ENCODE results near the gene CDCP2.
"Not testable (repeated sequence)": the region's sequence is repeated elsewhere in the genome, so short reads cannot be mapped to it uniquely, and the experiment has no call there.

CDCP2 gene

GRCh38 chr1:54115520-54115919, 37.3 kb downstream of the CDCP2 start:
- DNase-seq (ENCODE audit: low spot score) = no peak

- no peak for DNase-seq (ENCODE audit: low spot score)
Measured at GRCh38 chr1:54114955-54115354, 37.8 kb downstream of the CDCP2 start.

DNA sequence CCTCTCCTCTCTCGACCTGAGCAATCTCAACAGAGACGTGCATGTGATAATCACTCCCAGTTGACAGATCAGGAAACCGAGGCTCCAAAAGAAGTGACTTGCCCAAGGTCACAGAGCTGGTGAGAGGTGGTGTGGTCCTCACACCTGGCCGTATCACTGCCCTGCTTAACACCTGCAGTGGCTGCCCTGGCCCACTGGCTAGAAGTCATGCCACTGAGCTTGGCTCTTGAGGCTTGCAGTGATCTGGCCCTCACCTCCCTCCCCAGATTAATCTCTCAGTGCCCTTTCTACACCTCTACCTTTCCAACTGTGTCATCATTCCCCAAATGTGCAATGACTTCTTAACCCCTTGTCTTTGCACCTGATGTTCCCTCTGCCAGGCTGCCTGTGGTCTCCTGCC, 38.8 kb downstream of the CDCP2 start:
- DNase-seq (ENCODE audit: low spot score) = no peak

- no peak for DNase-seq (ENCODE audit: low spot score)
Measured at GRCh38 chr1:54112705-54113368, 40.0 kb downstream of the CDCP2 start.

GRCh38 chr1:54112027-54112426, 40.8 kb downstream of the CDCP2 start:
- no peak for DNase-seq (ENCODE audit: low spot score)

- no peak for DNase-seq (ENCODE audit: low spot score)
Measured at GRCh38 chr1:54111624-54112023, 41.2 kb downstream of the CDCP2 start.

DNA sequence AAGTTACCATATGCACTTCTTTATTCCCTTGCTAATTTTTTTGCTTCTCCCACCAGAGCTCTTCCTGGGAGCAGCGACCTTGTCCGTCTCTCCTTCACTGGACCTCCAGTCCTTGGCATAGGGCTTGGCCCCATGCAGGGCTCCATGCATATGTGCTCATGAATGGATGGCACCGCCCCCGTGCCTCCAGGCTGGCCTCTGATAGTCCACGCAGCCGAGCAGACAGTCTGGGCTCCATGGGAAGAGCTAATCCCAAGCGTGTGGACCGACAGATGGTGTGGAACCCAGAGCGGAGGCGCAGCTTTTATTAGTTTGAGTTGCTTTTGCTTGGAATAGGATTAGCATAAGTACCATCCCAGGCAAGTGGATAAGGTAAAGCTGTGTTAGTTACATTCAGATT, 41.8 kb downstream of the CDCP2 start:
- DNase-seq (ENCODE audit: low spot score) = peak; percentile 78

DNA sequence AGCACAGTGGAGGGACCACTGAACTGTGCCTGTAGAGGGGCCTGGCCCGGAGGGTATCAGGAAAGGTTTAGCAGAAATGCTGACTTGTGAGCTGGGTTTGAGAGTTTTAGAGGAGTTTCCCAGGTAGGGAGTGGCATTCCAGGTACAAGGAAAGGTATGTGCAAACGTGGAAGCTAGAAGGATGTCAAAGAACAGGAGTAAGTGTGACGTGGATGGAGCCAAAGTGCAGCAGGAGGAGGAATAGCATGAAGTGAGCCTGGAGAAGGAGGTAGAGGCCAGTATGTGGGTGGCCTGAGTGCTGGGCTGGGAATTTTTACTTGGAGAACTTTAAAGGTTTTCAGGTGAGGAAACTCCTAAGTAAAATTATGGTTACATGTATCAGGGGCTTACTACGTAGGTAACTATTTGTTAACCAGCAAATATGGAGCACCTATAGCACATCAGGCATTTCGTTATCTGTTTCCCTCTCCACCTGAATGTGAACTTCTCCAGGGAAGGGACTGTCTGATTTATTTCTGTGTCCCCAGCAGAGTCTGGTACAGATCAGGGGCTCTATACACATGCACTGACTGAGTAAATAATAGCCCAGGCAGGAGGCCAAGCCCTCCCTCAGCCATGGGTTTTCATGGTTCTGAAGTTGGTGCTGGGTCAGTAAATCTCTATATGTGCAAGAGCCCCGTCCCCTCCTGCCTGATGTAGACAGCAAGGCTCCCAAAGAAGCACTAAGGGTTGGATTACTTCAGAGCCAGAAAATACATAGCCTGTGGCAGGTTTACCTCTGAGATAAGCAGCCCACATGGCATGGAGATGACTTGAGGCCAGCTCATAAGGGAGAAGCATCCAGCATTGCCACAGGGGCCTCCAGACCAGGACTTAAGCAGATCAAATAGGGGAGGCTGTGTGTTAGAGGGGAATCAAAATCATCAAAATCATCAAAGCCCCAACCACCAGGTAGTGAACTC, 43.4 kb downstream of the CDCP2 start:
- DNase-seq (ENCODE audit: low spot score) = no peak

GRCh38 chr1:54108156-54108555, 44.6 kb downstream of the CDCP2 start:
- no peak for DNase-seq (ENCODE audit: low spot score)

DNA sequence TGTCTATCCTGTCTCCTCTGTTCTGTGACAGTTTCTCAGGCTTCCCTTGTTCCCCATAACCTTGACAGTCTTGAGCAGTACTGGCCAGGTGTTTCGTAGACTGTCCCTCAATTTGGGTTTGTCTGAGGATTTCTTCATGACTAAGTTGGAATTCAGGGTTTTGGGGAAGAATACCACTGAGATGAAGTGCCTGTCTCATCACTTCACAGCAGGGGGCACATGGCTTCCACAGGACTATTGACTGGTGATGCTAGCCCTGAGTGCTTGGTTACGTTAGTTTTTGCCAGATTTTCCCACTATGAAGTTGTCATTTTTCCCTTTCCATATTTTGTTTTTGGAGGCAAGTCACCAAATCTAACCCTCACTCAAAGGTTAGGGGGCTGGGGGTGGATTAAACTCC, 45.7 kb downstream of the CDCP2 start:
- no peak for DNase-seq (ENCODE audit: low spot score)

DNA sequence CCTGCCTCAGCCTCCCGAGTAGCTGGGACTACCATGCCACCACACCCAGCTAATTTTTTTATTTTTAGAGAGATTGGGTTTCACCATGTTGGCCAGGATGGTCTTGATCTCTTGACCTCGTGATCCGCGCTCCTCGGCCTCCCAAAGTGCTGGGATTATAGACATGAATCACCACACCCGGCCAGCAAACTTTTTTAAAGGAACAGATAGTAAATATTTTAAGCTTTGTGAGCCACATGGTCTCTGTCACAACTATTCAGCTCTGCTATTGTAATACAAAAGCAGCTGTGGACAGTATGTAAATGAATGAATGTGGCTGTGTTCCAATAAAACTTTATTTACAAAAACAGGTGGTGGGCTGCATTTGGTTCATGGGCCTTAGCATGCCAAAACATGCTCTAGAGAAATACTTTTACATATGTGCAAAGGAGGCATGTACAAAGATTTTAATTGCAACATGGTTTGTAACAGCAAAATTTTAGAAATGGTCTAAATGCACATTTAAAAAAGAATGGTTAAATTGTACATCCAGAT, 47.0 kb downstream of the CDCP2 start:
- no peak for DNase-seq (ENCODE audit: low spot score)

GRCh38 chr1:54105080-54105479, 47.7 kb downstream of the CDCP2 start:
- no peak for DNase-seq (ENCODE audit: low spot score)

GRCh38 chr1:54104613-54105012, 48.2 kb downstream of the CDCP2 start:
- DNase-seq (ENCODE audit: low spot score) = not testable (repeated sequence)

- DNase-seq (ENCODE audit: low spot score) = no peak
Measured at GRCh38 chr1:54103414-54103813, 49.4 kb downstream of the CDCP2 start.

- no peak for DNase-seq (ENCODE audit: low spot score)
Measured at GRCh38 chr1:54100500-54100899, 52.3 kb downstream of the CDCP2 start.

DNA sequence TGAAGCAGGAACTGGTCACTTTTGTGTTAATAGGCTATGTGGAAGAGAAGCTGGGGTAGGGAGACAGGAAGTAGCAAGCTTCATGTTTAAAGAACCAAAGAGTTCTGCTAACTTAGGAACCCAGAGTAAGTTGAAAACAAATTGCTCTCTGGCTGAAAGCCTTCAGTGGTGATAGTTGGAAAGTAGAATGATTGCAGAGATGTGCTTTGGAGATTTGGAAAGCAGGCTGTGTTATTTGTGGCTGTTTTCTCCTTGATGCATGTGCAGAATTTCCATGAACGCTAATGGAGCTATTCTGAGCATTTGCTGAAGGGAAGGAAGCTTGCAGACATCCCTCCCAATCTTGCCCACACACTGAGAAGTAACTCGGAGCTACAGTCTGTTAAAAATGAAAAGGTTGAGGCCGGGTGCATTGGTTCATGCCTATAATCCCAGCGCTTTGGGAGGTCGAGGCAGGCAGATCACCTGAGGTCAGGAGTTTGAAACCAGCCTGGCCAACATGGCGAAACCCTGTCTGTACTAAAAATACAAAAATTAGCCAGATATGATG, 53.7 kb downstream of the CDCP2 start:
- no peak for DNase-seq (ENCODE audit: low spot score)

DNA sequence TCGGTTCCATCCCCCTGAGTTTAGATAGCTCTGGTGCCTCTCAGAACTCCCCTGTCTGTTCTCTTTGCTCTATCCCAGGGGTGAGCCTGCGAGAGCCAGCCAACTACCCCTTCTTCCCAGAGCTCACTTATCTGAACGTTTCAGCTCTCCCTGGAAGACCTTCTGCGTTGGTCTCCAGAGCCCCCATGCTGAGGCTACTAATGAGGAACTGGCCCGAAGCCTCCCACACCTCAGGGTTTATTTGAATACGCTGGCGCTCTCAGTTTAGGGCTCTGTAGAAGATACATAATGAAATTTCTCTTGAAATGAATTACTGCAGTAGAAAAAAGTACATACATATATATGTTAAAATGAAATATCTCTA, 55.9 kb downstream of the CDCP2 start:
- DNase-seq (ENCODE audit: low spot score) = no peak

GRCh38 chr1:54096227-54096876, 56.4 kb downstream of the CDCP2 start:
- no peak for DNase-seq (ENCODE audit: low spot score)

DNA sequence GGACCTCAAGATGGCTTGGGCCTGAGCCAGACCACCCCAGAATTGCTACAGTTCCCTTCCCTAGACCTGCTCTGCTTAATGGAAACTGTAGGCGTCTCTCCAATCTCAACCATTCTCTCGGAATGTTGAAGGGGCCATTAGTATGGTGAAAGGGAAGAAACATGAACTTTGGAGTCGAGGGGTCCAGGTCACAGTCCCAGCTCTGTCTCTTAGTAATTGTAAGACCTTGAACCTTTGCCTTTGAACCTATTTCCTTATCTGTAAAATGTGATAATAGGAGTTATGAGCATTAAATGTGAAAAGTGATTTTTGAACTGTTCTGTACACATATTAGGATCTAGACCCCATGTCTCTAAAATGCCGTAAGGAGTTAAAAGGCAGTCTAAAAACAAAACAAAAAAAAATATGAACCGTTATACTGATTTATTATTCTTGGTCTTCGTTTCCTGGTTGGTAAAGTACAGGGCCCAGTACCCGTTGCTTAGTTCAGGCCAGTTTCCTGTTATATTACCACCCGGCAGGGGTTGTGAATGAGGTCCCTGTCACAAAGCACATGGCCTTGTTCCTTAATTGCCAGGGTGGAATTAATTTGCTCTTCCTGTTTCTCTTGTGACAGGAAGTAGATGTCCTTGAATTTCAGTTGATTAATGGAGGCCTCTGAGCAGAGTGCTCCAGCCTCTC, 57.1 kb downstream of the CDCP2 start:
- no peak for DNase-seq (ENCODE audit: low spot score)

- DNase-seq (ENCODE audit: low spot score) = not testable (repeated sequence)
Measured at GRCh38 chr1:54094730-54095105, 58.1 kb downstream of the CDCP2 start.

- DNase-seq (ENCODE audit: low spot score) = no peak
Measured at GRCh38 chr1:54094001-54094729, 58.6 kb downstream of the CDCP2 start.
